Keratinocyte (primary cell): ENCODE data around the gene PTCRA. TPM values are rescaled to one million over a fixed set of nuclear protein-coding genes. Genes with fewer than 3 reads are reported as not detected.

Experiments used
- DNase-seq: peaks from one replicate; pipeline ENCODE4 v3.0.0-alpha.2; 2011; ENCODE audit warnings: low read depth, missing footprints, low spot score
- FAIRE-seq: peaks from 2 replicates; lab custom pipeline; 2011; peaks lifted over from hg19 to GRCh38; lab: Jason Lieb, UNC
- H2AFZ ChIP-seq: 2 replicates; pipeline ENCODE4 v1.6.0; 2012; ENCODE audit warnings: low read length, control low read depth, inconsistent platforms; ENCODE audit not compliant: control insufficient read depth
- H3K27ac ChIP-seq: 2 replicates; pipeline ENCODE4 v1.5.1; 2011; ENCODE audit warnings: low read length; ENCODE audit not compliant: control insufficient read depth, insufficient read depth
- H3K27me3 ChIP-seq: 3 replicates; pipeline ENCODE4 v1.6.0; 2011; ENCODE audit warnings: low read length; ENCODE audit not compliant: control insufficient read depth, insufficient read depth; ENCODE audit errors: extremely low read depth
- H3K36me3 ChIP-seq, 2 experiments: 2 replicates in 1 of 2; 3 replicates in 1 of 2; pipeline ENCODE4 v1.5.1; 2011; ENCODE audit warnings: low read length in 2 of 2, mild to moderate bottlenecking in 1 of 2; ENCODE audit not compliant: control insufficient read depth in 2 of 2, insufficient read depth in 2 of 2; ENCODE audit errors: extremely low read depth in 1 of 2
- H3K4me1 ChIP-seq: 3 replicates; pipeline ENCODE4 v1.5.1; 2011; ENCODE audit warnings: low read length; ENCODE audit not compliant: control insufficient read depth, insufficient read depth; ENCODE audit errors: extremely low read depth
- H3K4me2 ChIP-seq: 3 replicates; pipeline ENCODE4 v1.6.0; 2011; ENCODE audit warnings: low read depth, low read length; ENCODE audit not compliant: control insufficient read depth, insufficient read depth; ENCODE audit errors: extremely low read depth
- H3K4me3 ChIP-seq, 3 experiments: fragments of 200-600 bp in 1 of 3; sonication (generic) in 1 of 3; 2 replicates in 2 of 3; 3 replicates in 1 of 3; pipeline ENCODE4 v1.5.1; 2011 to 2016; ENCODE audit warnings: low read length in 3 of 3, mild to moderate bottlenecking in 3 of 3, control low read depth in 2 of 3, inconsistent platforms in 1 of 3, low read depth in 1 of 3, mixed read lengths in 1 of 3, mixed run types in 1 of 3, moderate library complexity in 1 of 3; ENCODE audit not compliant: control insufficient read depth in 2 of 3, insufficient read depth in 2 of 3; ENCODE audit errors: extremely low read depth in 1 of 3
- H3K79me2 ChIP-seq: 2 replicates; pipeline ENCODE4 v1.6.0; 2012; ENCODE audit warnings: low read length; ENCODE audit not compliant: control insufficient read depth, insufficient read depth
- H3K9ac ChIP-seq: 3 replicates; pipeline ENCODE4 v1.6.0; 2011; ENCODE audit warnings: low read length; ENCODE audit not compliant: control insufficient read depth, insufficient read depth; ENCODE audit errors: extremely low read depth
- H3K9me1 ChIP-seq: 3 replicates; pipeline ENCODE4 v1.6.0; 2011; ENCODE audit warnings: low read length; ENCODE audit not compliant: control insufficient read depth, insufficient read depth; ENCODE audit errors: extremely low read depth
- H3K9me3 ChIP-seq: 2 replicates; pipeline ENCODE4 v1.5.1; 2012; ENCODE audit warnings: low read depth, low read length; ENCODE audit not compliant: control insufficient read depth
- H4K20me1 ChIP-seq: 3 replicates; pipeline ENCODE4 v1.6.0; 2011; ENCODE audit warnings: low read length; ENCODE audit not compliant: control insufficient read depth, insufficient read depth; ENCODE audit errors: extremely low read depth
- EZH2 ChIP-seq: IDR thresholded peaks from one replicate; pipeline ENCODE4 v1.6.1; 2012; ENCODE audit warnings: inconsistent platforms, mild to moderate bottlenecking, low read length, moderate library complexity
- dilution Hi-C: fragments of 300-500 bp; cut with MboI; formaldehyde crosslinking; loops from one replicate; pipeline ENCODE4 v1.7.0; 2020; ENCODE audit warnings: low sequenced_read_pairs; ENCODE audit not compliant: extremely low pct_ligation_motif_present
- polyA plus RNA-seq, 5 experiments: library from polyadenylated mRNA; depleted of rRNA in 3 of 5; stranded (reverse) in 3 of 5; stranded (forward) in 1 of 5; unstranded in 1 of 5; fragments of >200 nt; gene quantifications; 1 replicate in 1 of 5; 2 replicates in 3 of 5; 3 replicates in 1 of 5; pipeline versions ENCODE4 v1.2.1 to v1.2.3, GENCODE V29; 2011 to 2012; ENCODE audit warnings: missing spikeins in 2 of 5, low read depth in 1 of 5, low replicate concordance in 1 of 5
- TF ChIP-seq, protein P1 (sequence below), 3 experiments: IDR thresholded peaks in 1 of 3; conservative IDR thresholded peaks in 1 of 3; optimal IDR thresholded peaks in 1 of 3; 2 replicates in 2 of 3; 3 replicates in 1 of 3; pipeline versions ENCODE3 to v1.5.1; 2011; ENCODE audit warnings: low read length in 3 of 3, mild to moderate bottlenecking in 3 of 3, moderate library complexity in 2 of 3, control low read depth in 1 of 3, inconsistent platforms in 1 of 3; ENCODE audit not compliant: insufficient read depth in 2 of 3; ENCODE audit errors: extremely low read depth in 1 of 3

The PTCRA gene
- polyA plus RNA-seq, 1 donor (not counting 4 experiments of a cell fraction or from before 2014, with no cell fraction given), result not detected

- no peak overlapping the region for H3K27ac ChIP-seq
- no peaks in the 10 kb centered on the region for H3K9me1 ChIP-seq
- H4K20me1 ChIP-seq, result no peaks in the 10 kb centered on the region
- no peak overlapping the region for H3K4me2 ChIP-seq
- no peaks in the 10 kb centered on the region for H3K9me3 ChIP-seq
- no peaks in the 10 kb centered on the region for H3K4me1 ChIP-seq
- dilution Hi-C loops, result no loop called here
- H3K27me3 ChIP-seq, result peaks cover 4% of the 10 kb centered on the region
- FAIRE-seq (no peak), DNase-seq (no peak)
- no peaks in the 10 kb centered on the region for H3K79me2 ChIP-seq
- H3K4me3 ChIP-seq, result no peak overlapping the region
- no peak overlapping the region for H3K9ac ChIP-seq
- TF ChIP-seq, protein P1, sequence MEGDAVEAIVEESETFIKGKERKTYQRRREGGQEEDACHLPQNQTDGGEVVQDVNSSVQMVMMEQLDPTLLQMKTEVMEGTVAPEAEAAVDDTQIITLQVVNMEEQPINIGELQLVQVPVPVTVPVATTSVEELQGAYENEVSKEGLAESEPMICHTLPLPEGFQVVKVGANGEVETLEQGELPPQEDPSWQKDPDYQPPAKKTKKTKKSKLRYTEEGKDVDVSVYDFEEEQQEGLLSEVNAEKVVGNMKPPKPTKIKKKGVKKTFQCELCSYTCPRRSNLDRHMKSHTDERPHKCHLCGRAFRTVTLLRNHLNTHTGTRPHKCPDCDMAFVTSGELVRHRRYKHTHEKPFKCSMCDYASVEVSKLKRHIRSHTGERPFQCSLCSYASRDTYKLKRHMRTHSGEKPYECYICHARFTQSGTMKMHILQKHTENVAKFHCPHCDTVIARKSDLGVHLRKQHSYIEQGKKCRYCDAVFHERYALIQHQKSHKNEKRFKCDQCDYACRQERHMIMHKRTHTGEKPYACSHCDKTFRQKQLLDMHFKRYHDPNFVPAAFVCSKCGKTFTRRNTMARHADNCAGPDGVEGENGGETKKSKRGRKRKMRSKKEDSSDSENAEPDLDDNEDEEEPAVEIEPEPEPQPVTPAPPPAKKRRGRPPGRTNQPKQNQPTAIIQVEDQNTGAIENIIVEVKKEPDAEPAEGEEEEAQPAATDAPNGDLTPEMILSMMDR (optimal IDR thresholded peaks at IDR 0.05 in 1 of 3, IDR thresholded peaks at IDR 0.05 in 1 of 3, conservative IDR thresholded peaks at IDR 0.05 in 1 of 3; ENCODE audit: extremely low read depth in 1 of 3, insufficient read depth in 2 of 3, low read length in 3 of 3), result no peak
- TF ChIP-seq EZH2, result no peak
- H2AFZ ChIP-seq, result no peak overlapping the region
- no peaks in the 10 kb centered on the region for H3K36me3 ChIP-seq
Measured at GRCh38 chr6:42909835-42910234, 6.0 kb upstream of the PTCRA start.

DNA sequence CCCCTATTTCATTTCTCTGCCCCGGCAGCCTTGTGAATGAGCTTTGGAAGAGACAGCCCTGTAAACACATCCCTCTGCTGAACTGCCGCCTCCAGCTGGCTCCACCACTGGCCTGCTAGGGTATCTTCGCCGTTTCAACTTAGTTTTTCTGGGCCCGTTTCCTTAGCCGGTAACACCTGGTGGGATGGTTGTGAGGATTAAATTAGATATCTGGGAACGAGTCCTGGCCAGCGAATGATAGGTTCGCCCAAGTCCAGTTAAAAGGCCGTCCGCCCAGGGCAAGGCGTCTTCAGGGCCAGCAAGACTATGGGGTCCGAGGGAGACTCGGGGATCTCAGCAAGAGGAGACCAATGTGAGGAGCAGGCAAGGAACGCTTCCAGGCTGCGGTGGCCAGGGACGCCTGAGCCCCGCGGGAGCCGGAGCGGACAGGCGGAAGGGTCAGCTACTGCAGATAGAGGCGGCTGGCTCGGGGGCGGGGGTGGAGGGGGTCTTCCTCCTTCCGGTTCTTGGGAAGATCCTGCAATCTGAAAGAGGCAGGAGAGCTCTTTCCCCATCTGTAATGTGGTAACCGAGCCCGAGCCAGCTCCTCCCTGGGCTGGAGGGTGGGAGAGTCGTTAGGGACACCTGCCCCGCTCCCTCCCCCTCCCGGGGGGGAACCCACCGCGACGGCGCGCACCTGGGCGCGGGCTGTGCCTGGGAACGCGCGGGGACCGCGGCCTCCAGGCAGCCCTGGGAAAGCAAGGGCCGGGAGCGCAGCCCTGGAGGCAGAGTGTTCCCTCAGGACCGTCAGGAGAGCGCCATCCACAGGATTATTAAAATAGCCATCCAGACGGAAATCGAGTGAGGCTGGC, 4.5 kb upstream of the PTCRA start:
- DNase-seq (no peak), FAIRE-seq (no peak)
- Histone ChIP-seq H3K9me1 (no peaks in the 10 kb centered on the region), H3K27me3 (peaks cover 4% of the 10 kb centered on the region), H3K9me3 (no peaks in the 10 kb centered on the region), H3K36me3 (no peaks in the 10 kb centered on the region), H4K20me1 (no peaks in the 10 kb centered on the region), H3K27ac (no peak overlapping the region), H3K4me2 (no peak overlapping the region), H3K4me1 (no peaks in the 10 kb centered on the region), H3K4me3 (no peak overlapping the region), H3K9ac (no peak overlapping the region), H3K79me2 (no peaks in the 10 kb centered on the region), H2AFZ (no peak overlapping the region)
- TF ChIP-seq EZH2, result no peak
- TF ChIP-seq, protein P1 (optimal IDR thresholded peaks at IDR 0.05 in 1 of 3, IDR thresholded peaks at IDR 0.05 in 1 of 3, conservative IDR thresholded peaks at IDR 0.05 in 1 of 3; ENCODE audit: extremely low read depth in 1 of 3, insufficient read depth in 2 of 3, low read length in 3 of 3), result no peak
- dilution Hi-C loops, result no loop called here
